Left kidney (tissue), 2 donors: ENCODE results near the gene EXOC4. TPM values are rescaled to one million over a fixed set of nuclear protein-coding genes. Genes with fewer than 3 reads are reported as not detected.
"Not testable (repeated sequence)": the region's sequence is repeated elsewhere in the genome, so short reads cannot be mapped to it uniquely, and the experiment has no call there.

Experiments
- DNase-seq: peaks from one replicate; pipeline ENCODE4 v3.0.0-alpha.2; 2013
- polyA plus RNA-seq: library from polyadenylated mRNA; unstranded; fragments of 120-200 nt; gene quantifications from one replicate; pipeline ENCODE4 v1.2.1, GENCODE V29; 2013; ENCODE audit not compliant: insufficient read length

The EXOC4 gene
- polyA plus RNA-seq, 1 donor, result 72.1 TPM

DNA sequence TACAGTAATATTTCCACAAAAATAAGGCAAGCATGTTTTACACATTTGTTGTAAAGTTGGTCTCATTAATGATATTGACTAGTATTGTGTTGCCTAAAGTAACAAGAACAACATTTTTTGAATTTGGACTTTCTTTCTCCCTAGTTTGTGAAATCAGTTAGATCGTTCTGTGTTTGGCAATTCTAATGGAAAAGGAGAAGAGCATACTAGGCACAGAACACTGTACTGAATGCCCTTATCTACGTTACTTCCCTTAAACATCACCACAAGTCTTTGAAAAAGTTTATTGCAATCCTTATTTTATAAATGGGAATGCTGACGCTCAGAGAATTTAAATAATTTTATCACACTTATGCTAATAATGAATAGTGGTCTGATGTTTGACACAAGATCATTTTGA, 372.2 kb downstream of the EXOC4 start:
- no peak for DNase-seq

DNA sequence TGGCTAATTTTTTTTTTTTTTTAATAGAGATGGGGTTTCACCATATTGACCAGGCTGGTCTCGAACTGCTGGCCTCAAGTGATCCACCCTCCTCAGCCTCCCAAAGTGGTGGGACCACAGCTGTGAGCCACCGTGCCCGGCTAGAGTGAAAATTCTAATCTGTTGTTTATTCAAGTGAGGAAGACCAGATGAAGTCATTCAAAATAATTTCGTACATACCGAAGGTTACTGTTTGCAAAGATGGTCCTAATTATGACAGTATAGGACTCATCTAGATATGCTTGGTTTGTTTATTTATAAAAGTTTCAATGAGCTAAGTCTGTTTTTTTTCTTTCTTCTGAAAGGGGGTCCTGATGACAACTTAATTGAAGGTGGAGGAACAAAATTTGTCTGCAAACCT, 376.8 kb downstream of the EXOC4 start:
- DNase-seq, result no peak

DNA sequence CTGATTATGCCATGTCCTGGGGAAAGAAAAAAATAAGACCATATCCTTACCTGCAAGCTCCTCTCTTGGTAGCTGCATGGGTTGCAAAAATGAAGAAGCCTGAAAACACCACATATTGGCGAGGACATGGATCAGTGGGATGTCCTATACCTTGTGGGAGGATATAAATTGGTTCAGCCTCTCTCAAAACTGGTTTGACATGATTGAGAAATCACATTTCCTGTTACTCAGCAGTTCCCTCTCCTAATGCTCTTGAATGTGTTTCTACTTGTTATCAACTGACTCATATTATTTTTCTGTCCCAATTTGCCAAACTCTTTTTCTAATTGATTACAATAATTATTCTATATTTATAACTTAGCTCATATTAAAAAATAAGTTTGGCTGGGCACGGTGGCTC, 380.2 kb downstream of the EXOC4 start:
- DNase-seq, result no peak

GRCh38 chr7:133635541-133635940, 382.7 kb downstream of the EXOC4 start:
- DNase-seq, result no peak

- DNase-seq, result no peak
Observed at GRCh38 chr7:133638857-133639256, 386.0 kb downstream of the EXOC4 start.

DNA sequence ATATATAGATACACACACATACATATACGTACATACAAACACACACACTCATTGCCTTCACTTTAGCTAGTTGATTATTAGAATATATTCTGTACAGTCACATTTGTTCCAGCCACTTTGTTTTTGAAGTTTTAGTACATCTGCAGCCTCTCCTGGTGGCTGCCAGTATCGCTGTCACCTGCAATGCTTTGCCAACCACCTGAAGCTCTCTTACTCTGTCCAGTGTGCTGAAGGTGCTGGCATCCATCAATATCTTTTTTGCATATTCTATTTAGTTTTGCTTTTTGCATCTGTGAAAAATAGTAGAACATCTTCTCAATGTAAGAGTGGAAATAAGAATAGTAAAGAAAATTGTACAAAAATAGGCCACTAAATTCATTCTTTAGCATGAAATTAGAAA, 388.6 kb downstream of the EXOC4 start:
- DNase-seq, result no peak

GRCh38 chr7:133642907-133643306, 390.0 kb downstream of the EXOC4 start:
- no peak for DNase-seq

DNA sequence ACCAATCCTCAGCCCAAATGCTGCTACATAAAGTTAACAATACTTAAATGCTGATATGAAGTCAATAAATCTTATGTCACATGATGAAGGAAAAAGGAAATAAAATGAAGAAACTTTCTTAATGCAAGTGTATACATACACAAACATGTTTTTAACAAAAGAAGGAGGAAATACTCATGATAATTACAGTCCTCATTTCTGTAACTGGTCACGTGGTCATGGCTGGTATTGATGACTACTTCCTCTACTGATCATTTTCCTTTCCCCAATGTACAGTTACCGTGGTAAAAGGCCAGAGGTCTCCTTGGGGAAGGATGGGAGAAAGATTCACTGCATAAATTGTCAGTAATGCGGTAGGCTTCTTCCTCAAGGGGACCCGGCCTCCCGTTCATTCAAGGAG, 390.8 kb downstream of the EXOC4 start:
- not testable (repeated sequence) for DNase-seq

- no peak for DNase-seq
Observed at GRCh38 chr7:133645884-133646391, 393.1 kb downstream of the EXOC4 start.

GRCh38 chr7:133646472-133647315, 393.8 kb downstream of the EXOC4 start:
- DNase-seq, result no peak

DNA sequence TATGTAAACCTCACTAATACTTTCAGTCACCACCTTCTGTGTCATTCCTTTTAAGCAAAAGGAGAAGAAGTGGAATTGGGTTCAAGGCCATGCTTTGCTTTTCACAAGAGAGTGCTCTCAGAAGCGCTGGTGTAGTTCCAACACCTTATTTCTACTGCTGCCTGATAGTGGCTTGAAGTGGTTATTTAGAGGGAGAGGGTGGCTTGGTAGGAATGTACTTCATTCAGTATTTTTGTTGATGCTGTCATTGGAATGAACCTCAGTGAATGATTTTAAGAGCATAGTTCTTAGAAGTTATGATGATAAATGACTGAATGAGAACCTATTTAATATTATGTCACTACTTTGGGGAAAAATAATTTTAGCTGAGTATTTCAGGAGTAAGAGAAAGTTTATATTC, 396.7 kb downstream of the EXOC4 start:
- DNase-seq, result no peak

GRCh38 chr7:133650069-133650468, 397.2 kb downstream of the EXOC4 start:
- DNase-seq, result no peak

DNA sequence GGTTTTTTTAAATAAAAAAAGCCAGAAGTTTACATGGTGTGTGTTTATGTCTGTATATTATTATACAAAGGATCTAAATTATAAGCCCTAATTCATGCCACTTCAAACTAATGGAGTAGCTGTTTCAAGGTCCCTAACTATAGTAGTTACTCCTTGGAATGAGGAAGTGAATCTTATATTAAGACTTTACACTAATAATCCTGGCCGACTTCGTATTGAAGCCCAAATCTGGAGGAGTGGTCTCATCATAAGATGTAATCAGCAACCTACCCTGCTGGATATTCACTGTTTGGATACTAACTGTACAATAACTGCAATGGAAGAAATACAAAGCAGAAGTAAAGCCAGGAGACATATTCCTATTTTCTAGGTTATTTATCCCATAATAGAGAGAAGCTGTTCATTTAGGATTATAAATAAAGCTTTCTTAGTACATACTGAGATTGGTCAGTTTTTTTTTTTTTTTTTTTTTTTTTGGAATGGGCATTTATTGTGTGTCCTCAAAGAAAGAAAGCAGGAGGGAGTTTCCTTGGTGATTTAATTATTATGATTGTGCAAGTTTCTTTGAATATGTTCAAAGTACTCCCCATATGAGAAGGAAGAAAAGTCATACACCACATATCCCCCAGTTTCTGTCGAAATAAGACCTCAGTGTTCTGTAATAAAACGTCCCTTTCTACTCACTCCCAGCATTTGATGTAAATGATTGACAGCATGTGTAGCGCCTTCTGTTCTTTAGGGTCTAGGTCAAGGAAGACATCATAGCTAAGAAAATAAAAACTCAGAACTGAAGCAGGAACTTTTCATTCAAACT, 397.8 kb downstream of the EXOC4 start:
- no peak for DNase-seq

DNA sequence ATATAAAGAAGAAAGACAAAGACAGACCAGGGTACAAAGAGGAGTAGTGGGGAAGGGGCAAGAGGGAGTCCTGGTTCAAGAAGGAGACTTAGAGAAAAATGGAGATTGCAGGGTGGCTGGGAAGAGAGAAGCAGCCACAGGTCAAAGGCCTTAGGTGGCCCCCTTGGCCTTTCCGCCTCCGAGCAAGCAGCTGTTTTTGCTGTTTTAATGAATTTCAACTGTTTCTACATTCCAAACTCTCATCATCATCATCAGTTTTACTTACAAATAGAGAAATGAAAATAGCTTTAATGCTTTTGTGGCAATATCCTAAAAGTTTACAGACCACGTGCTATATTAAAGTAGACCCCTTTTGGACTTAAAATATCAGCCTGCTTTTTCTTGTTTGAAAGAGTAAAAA, 399.7 kb downstream of the EXOC4 start:
- no peak for DNase-seq

DNA sequence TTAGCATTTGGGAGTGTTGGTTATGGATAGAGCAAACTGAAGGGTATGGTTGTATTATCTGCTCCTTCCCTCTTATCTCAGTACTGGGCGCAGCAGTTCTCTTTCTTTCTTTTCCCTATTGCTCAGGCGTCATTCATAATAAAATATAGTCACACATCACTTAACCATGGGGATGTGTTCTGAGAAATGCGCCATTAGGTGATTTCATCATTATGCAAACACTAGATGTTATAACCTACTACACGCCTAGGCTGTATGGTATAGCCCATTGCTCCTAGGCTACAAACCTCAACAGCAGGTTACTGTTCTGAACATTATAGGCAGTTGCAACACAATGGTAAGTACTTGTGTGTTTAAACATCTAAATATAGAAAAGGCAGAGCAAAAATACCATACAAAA, 401.7 kb downstream of the EXOC4 start:
- no peak for DNase-seq

DNA sequence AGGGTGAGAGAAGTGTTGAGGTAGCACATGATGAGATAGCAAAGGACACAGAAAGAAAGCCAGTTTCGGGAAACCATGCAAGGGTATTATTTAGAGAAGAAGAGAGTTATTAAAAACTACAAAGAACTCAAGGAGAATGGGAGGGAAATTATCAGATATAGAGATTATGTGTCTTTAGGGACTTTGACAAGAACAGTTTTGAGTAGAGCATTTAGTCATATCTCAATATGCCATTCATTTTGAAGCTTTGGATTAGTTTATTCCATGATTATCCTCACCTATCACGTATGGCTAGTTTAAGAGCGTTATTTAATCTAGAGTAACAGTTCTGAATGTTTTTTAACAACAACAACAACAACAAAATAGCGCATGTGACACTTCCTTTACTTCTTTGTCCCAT, 409.4 kb downstream of the EXOC4 start:
- no peak for DNase-seq

DNA sequence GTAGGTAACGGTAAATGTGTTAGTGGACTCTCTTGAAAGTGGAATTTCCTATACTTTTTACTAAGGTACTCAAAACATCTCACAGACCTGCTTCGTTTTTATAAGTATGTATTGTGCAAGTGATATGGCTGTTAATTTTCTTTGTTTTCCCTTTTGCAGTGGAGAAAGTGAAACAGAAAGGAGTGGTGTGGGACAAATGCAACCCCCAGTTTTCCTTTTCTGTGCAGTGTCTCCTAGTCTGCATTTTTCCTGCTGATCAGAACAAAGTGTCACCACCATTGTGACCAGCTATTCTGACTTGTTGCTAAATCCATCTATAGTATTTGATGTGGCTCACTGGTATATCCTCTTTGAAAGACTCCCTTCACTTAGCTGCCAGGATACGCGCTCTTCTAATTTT, 410.0 kb downstream of the EXOC4 start:
- DNase-seq, result no peak

DNA sequence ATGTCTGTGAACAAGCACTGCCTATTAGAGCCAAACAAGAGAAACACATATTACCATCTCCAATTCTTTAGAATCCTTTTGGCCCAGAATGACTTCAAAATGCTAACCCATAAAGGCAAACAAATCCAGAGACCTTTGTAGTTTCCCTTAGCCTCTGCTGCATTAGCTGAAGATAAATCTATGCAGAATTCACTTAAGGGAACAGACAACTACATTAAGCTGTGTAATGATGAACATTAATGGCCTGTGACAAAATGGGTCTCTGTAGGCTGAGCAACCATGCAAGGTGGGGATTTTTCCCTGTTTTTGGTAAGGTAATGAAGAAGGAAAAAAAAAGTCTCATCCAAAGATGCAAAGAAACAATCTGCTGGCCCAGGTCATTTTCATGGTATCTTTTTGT, 411.6 kb downstream of the EXOC4 start:
- DNase-seq, result no peak

DNA sequence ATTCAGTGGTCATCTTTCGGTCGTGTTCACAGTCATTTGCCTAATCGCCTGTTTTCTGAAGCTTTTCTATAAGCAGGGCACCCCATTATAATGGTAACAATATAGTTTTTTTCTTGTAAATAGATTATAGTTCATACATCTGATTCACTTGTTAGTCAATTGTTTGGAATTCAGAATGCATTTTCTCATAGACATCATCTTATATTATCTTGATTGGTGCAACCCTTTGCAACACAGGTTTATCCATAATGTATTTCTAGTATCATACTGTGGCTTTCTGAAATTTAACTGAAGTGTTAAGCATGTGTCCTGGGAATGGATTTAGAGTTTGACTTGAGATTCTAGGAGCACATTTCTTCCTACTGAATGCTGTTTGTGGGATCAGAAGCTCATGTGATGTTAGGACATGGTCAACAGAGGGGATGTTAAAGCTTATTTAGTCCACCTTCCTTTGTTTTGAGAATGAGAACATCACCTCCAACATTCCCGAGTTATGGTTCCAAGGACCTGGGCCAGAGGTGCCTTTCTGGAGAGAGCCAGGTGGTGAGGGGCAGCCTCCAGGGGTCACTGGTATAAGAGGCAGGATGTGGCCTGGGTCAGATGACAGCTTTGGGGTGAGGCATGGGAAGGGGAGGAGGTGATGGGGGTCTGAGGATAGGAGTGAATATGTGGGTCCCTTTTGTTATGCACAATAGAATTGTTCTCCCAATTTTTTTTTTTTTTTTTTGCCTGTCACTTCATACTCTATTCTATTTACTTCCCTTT, 415.6 kb downstream of the EXOC4 start:
- no peak for DNase-seq

DNA sequence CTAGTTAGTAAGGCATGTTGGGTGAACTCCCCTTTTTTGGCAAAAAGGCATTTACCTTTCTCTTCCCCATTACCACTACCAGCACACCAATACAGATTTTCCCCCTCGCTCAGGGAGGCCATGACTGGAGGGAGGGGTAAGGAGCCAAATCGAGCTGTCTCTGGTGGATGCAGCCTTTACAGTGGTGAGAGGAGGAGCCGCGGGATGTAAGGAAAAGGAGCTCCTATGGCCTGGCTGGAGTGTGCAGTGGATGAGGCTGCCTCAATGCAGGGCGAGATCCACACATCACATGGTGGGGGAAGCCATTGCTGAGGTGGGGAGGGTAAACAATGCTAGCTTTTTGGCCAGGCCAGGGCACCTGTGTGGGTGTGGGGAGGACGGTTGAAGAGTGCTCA, 416.2 kb downstream of the EXOC4 start:
- DNase-seq, result no peak

- DNase-seq, result no peak
Observed at GRCh38 chr7:133670250-133670649, 417.4 kb downstream of the EXOC4 start.

DNA sequence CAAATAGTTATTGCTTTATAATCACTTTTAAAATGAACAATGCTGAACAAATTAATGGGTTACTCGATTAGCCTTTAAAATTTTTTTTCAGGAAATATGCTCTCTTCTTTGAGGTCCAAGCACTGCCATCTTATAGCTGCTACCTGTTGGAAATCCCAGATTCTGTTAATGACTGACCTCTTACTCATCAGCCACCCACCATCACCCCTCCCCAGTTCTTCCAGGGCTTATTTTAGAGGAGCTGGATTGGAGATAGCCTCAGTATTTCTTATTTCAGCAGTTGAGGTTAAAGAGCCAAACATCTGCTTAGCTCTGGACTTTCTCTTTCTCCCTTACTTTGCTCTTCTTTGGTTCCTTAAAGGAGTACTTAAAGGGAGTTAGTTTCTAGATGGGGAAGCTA, 420.0 kb downstream of the EXOC4 start:
- DNase-seq, result no peak
